Caco-2 (cell line): Measurements from ENCODE around the gene RAB27B. TPM values are rescaled to one million over a fixed set of nuclear protein-coding genes. Genes with fewer than 3 reads are reported as not detected.

Experiments
- BruUV-seq: library from RNA; stranded (reverse); fragments of 400-500 nt; replicated peaks from 2 replicates; lab custom pipeline; 2021; lab: Mats Ljungman, UMichigan
- CTCF ChIA-PET: fragments of 300-600 bp; sonication (Branson Sonifier 250); formaldehyde crosslinking; loops from one replicate; lab custom pipeline; 2022; ENCODE audit warnings: antibody characterized with exemption; lab: Charles Lee
- POLR2A ChIA-PET: fragments of 300-600 bp; sonication (Branson Sonifier 250); formaldehyde crosslinking; loops from one replicate; lab custom pipeline; 2022; ENCODE audit warnings: antibody characterized with exemption; lab: Charles Lee
- DNase-seq, 2 experiments: peaks; one replicate each; pipeline versions ENCODE4 v3.0.0 to v3.0.0-alpha.2; 2020 to 2022
- H3K27me3 ChIP-seq: replicated peaks from 2 replicates; pipeline ENCODE4 v1.6.0; 2011; ENCODE audit warnings: low read length; ENCODE audit not compliant: control insufficient read depth, insufficient read depth
- H3K36me3 ChIP-seq: 2 replicates; pipeline ENCODE4 v1.5.1; 2011; ENCODE audit warnings: low read length; ENCODE audit not compliant: control insufficient read depth, insufficient read depth
- H3K4me1 ChIP-seq: fragments of 250-450 bp; sonication (Bioruptor Pico); 2 replicates; pipeline ENCODE4 v1.5.1; 2020; ENCODE audit warnings: mild to moderate bottlenecking
- H3K4me3 ChIP-seq: 2 replicates; pipeline ENCODE4 v1.5.1; 2011; ENCODE audit warnings: low read depth, mild to moderate bottlenecking, control low read depth, low read length
- H3K9me3 ChIP-seq: fragments of 250-450 bp; sonication (Bioruptor Pico); 2 replicates; pipeline ENCODE4 v1.5.1; 2020; ENCODE audit warnings: mild to moderate bottlenecking, moderate library complexity
- H3K27ac Mint-ChIP-seq: one replicate; pipeline ENCODE4 v1.8.0; 2022; ENCODE audit warnings: mixed read lengths; ENCODE audit not compliant: unreplicated experiment
- H3K27me3 Mint-ChIP-seq: one replicate; pipeline ENCODE4 v1.8.0; 2022; ENCODE audit warnings: mixed read lengths; ENCODE audit not compliant: insufficient read depth, unreplicated experiment
- H3K36me3 Mint-ChIP-seq: one replicate; pipeline ENCODE4 v1.8.0; 2022; ENCODE audit warnings: mild to moderate bottlenecking, mixed read lengths; ENCODE audit not compliant: insufficient read depth, unreplicated experiment
- H3K4me1 Mint-ChIP-seq: one replicate; pipeline ENCODE4 v1.8.0; 2022; ENCODE audit warnings: low read depth, mixed read lengths; ENCODE audit not compliant: unreplicated experiment
- H3K4me3 Mint-ChIP-seq: one replicate; pipeline ENCODE4 v1.8.0; 2022; ENCODE audit warnings: mild to moderate bottlenecking, moderate library complexity, mixed read lengths; ENCODE audit not compliant: unreplicated experiment
- H3K9me3 Mint-ChIP-seq: one replicate; pipeline ENCODE4 v1.8.0; 2022; ENCODE audit warnings: mixed read lengths; ENCODE audit not compliant: unreplicated experiment
- intact Hi-C: fragments of 100-400 bp; cut with micrococcal nuclease; formaldehyde crosslinking; loops from one replicate; pipeline ENCODE4 v1.10.0; 2022; ENCODE audit not compliant: unreplicated experiment
- total RNA-seq: library from RNA; stranded (reverse); gene quantifications from 2 replicates; pipeline ENCODE4 v1.2.3, GENCODE V29; 2022
- TF ChIP-seq, protein P1 (sequence below), 2 experiments: fragments of 200-600 bp in 1 of 2; IDR thresholded peaks; 1 replicate in 1 of 2; 2 replicates in 1 of 2; pipeline versions ENCODE4 v1.5.1 to v1.8.0; 2011 to 2022; ENCODE audit warnings: antibody characterized with exemption in 1 of 2, control low read depth in 1 of 2, inconsistent platforms in 1 of 2, low read depth in 1 of 2, low read length in 1 of 2, mild to moderate bottlenecking in 1 of 2, moderate library complexity in 1 of 2; ENCODE audit not compliant: insufficient read depth in 1 of 2, severe bottlenecking in 1 of 2, unreplicated experiment in 1 of 2

RAB27B gene
- total RNA-seq, 1 experiment from 2014 or later: 0.32 TPM

DNA sequence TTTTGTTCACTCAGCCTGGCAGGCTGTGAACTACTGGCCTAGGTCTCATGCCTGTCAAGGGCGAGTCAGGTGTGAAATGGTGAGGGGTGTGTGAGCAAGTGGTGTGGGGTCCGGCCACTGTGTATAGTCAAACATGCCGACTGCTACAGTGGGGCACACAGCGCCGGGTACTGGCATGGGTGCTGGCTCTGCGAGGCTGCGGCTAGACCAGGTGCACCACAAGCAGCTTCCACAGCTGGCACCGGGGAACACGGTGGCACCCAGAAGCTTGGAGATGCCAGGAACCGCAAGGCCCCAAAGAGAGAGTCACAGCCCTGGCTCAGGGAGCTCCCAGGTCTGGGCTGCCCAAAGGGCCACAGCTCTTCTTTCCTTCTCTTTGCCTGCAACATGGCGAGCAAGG lies 81.3 kb downstream of the RAB27B start:
- H3K36me3 Mint-ChIP-seq: no peaks in the 10 kb centered on the region
- ChIA-PET CTCF (no interaction called here), POLR2A (no interaction called here)
- Histone ChIP-seq H3K4me3 (no peak overlapping the region), H3K27me3 (no peaks in the 10 kb centered on the region), H3K9me3 (no peaks in the 10 kb centered on the region), H3K36me3 (no peaks in the 10 kb centered on the region), H3K4me1 (no peaks in the 10 kb centered on the region)
- DNase-seq: no peak
- no peak overlapping the region for H3K27ac Mint-ChIP-seq
- no peak overlapping the region for H3K4me3 Mint-ChIP-seq
- H3K4me1 Mint-ChIP-seq: no peaks in the 10 kb centered on the region
- intact Hi-C loops: no loop called here
- TF ChIP-seq, protein P1, sequence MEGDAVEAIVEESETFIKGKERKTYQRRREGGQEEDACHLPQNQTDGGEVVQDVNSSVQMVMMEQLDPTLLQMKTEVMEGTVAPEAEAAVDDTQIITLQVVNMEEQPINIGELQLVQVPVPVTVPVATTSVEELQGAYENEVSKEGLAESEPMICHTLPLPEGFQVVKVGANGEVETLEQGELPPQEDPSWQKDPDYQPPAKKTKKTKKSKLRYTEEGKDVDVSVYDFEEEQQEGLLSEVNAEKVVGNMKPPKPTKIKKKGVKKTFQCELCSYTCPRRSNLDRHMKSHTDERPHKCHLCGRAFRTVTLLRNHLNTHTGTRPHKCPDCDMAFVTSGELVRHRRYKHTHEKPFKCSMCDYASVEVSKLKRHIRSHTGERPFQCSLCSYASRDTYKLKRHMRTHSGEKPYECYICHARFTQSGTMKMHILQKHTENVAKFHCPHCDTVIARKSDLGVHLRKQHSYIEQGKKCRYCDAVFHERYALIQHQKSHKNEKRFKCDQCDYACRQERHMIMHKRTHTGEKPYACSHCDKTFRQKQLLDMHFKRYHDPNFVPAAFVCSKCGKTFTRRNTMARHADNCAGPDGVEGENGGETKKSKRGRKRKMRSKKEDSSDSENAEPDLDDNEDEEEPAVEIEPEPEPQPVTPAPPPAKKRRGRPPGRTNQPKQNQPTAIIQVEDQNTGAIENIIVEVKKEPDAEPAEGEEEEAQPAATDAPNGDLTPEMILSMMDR (IDR thresholded peaks at IDR 0.05; ENCODE audit: insufficient read depth in 1 of 2, low read depth in 1 of 2, low read length in 1 of 2, severe bottlenecking in 1 of 2, unreplicated experiment in 1 of 2): no peak
- no TSS peak for BruUV-seq
- no peaks in the 10 kb centered on the region for H3K9me3 Mint-ChIP-seq
- no peaks in the 10 kb centered on the region for H3K27me3 Mint-ChIP-seq

DNA sequence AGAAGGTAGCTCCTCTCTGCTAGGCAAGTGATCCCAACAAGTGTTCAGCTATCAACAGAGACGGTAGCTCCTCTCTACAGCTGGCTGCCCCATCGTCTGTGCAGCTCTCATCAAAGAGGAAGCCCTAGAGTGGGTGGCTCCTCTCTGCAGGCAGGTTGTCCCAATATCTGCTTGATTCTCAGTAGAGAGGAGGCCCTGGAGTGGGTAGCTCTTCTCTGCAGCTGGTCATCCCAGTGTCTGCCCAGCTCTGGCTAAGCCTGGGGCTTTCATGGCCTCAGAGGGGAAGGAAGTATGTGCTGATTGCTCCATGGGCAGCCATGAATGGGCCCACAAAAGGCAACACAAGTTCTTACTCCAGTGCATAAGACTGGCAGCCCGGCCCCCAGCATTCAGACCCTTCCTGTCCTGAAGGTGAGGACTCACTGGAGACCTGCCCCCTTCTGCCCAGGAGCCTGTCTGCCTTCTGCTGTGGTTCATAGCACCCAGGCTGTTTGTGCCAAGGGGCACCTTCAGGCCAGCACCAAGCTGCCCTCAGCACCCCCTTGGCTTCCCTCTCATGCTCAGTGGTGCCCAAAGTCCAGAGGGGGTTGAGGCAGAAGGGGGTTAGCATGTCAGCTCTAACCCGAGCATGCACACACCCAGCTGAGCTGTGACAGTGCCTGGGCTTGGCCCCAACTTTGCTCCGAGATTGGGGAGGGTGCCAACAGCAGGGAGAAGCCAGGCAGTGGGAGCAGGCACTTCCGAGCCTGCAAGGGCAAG lies 82.1 kb downstream of the RAB27B start:
- Histone ChIP-seq H3K27me3 (no peaks in the 10 kb centered on the region), H3K9me3 (no peaks in the 10 kb centered on the region), H3K36me3 (no peaks in the 10 kb centered on the region), H3K4me3 (no peak overlapping the region), H3K4me1 (no peaks in the 10 kb centered on the region)
- intact Hi-C loops: no loop called here
- ChIA-PET POLR2A (no interaction called here), CTCF (no interaction called here)
- Mint-ChIP-seq H3K36me3 (no peaks in the 10 kb centered on the region), H3K9me3 (no peaks in the 10 kb centered on the region), H3K4me1 (no peaks in the 10 kb centered on the region), H3K27ac (no peak overlapping the region), H3K27me3 (no peaks in the 10 kb centered on the region), H3K4me3 (no peak overlapping the region)
- TF ChIP-seq, protein P1 (IDR thresholded peaks at IDR 0.05; ENCODE audit: insufficient read depth in 1 of 2, low read depth in 1 of 2, low read length in 1 of 2, severe bottlenecking in 1 of 2, unreplicated experiment in 1 of 2): no peak
- no peak for DNase-seq
- BruUV-seq: no TSS peak

DNA sequence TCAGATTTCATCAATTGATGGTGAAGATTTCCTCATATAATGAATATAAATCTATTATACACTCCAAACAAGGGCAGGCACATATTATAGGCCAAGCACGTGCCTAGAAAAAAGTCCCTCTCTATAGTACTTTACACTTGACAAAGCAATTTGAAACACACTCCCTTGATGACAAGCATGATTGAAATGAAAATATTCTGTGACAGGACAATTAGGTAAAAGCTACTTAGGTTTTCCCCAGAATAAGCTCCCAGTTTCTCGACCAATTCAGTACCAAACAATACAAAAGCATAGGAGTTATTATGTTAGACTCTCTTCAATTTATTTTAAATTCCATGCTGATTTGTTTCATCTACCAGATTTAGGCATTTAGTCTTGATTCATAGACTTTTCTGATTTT lies 83.3 kb downstream of the RAB27B start:
- H3K9me3 ChIP-seq: no peaks in the 10 kb centered on the region
- TF ChIP-seq, protein P1 (IDR thresholded peaks at IDR 0.05; ENCODE audit: insufficient read depth in 1 of 2, low read depth in 1 of 2, low read length in 1 of 2, severe bottlenecking in 1 of 2, unreplicated experiment in 1 of 2): no peak
- no peak for DNase-seq
- no peak overlapping the region for H3K27ac Mint-ChIP-seq
- intact Hi-C loops: no loop called here
- no peaks in the 10 kb centered on the region for H3K4me1 Mint-ChIP-seq
- H3K4me3 ChIP-seq: no peak overlapping the region
- H3K4me1 ChIP-seq: no peaks in the 10 kb centered on the region
- BruUV-seq: no TSS peak
- H3K9me3 Mint-ChIP-seq: no peaks in the 10 kb centered on the region
- H3K27me3 ChIP-seq: no peaks in the 10 kb centered on the region
- H3K36me3 ChIP-seq: no peaks in the 10 kb centered on the region
- no peaks in the 10 kb centered on the region for H3K27me3 Mint-ChIP-seq
- CTCF ChIA-PET: no interaction called here
- no peaks in the 10 kb centered on the region for H3K36me3 Mint-ChIP-seq
- POLR2A ChIA-PET: no interaction called here
- no peak overlapping the region for H3K4me3 Mint-ChIP-seq
